Natural killer cell (primary cell): Measurements from ENCODE around the gene OAS3. TPM values are rescaled to one million over a fixed set of nuclear protein-coding genes. Genes with fewer than 3 reads are reported as not detected.

Source experiments
- ATAC-seq, 3 donors: fragments of 150-1000 bp in 2 of 3; fragments of 200-7000 bp in 1 of 3; cut with Tn5 transposase; 1 replicate in 1 of 3; 2 replicates in 2 of 3; pipeline ENCODE4 v1.10.0; 2021; ENCODE audit warnings: mild to moderate bottlenecking in 2 of 3, moderate library complexity in 2 of 3
- DNase-seq, 2 donors: peaks; one replicate each; pipeline versions ENCODE4 v3.0.0 to v3.0.0-alpha.2; 2013 to 2021; ENCODE audit warnings: mixed read lengths in 1 of 2
- H3K27ac ChIP-seq: one replicate; pipeline ENCODE4 v1.5.1; 2013; ENCODE audit warnings: mild to moderate bottlenecking, low read length
- H3K27me3 ChIP-seq: one replicate; pipeline ENCODE4 v1.6.1; 2013; ENCODE audit warnings: low read length; ENCODE audit not compliant: control insufficient read depth, insufficient read depth
- H3K36me3 ChIP-seq: one replicate; pipeline ENCODE4 v1.6.1; 2013; ENCODE audit warnings: low read length; ENCODE audit not compliant: control insufficient read depth, insufficient read depth
- H3K4me1 ChIP-seq: one replicate; pipeline ENCODE4 v1.6.1; 2013; ENCODE audit warnings: low read length; ENCODE audit not compliant: control insufficient read depth, insufficient read depth
- H3K4me3 ChIP-seq: one replicate; pipeline ENCODE4 v1.5.1; 2013; ENCODE audit warnings: low read length
- H3K9me3 ChIP-seq: one replicate; pipeline ENCODE4 v1.6.1; 2013; ENCODE audit warnings: low read length; ENCODE audit not compliant: control insufficient read depth, insufficient read depth
- H3K27ac Mint-ChIP-seq, 2 donors: one replicate each; pipeline ENCODE4 v1.8.0; 2022; ENCODE audit warnings: mild to moderate bottlenecking in 2 of 2, mixed read lengths in 2 of 2, moderate library complexity in 1 of 2
- H3K27me3 Mint-ChIP-seq, 2 donors: one replicate each; pipeline ENCODE4 v1.8.0; 2022; ENCODE audit warnings: low read depth in 2 of 2, mixed read lengths in 2 of 2
- H3K36me3 Mint-ChIP-seq: one replicate; pipeline ENCODE4 v1.8.0; 2022; ENCODE audit warnings: mixed read lengths
- H3K4me1 Mint-ChIP-seq, 2 donors: one replicate each; pipeline ENCODE4 v1.8.0; 2022; ENCODE audit warnings: mixed read lengths in 2 of 2
- H3K4me3 Mint-ChIP-seq: one replicate; pipeline ENCODE4 v1.8.0; 2022; ENCODE audit warnings: mild to moderate bottlenecking, moderate library complexity, mixed read lengths
- H3K9me3 Mint-ChIP-seq, 2 donors: one replicate each; pipeline ENCODE4 v1.8.0; 2022; ENCODE audit warnings: mixed read lengths in 2 of 2
- WGBS: methylation state at CpG from one replicate; pipeline ENCODE4 v1.1.7; 2013; ENCODE audit warnings: missing lambda C conversion rate; ENCODE audit not compliant: insufficient coverage; 5-methylcytosine and 5-hydroxymethylcytosine counted together
- intact Hi-C: fragments of 100-400 bp; cut with micrococcal nuclease; formaldehyde crosslinking; loops from one replicate; pipeline ENCODE4 v1.14.2; 2022
- total RNA-seq, 4 donors: library from RNA; stranded (reverse); fragments of 120-200 nt in 1 of 4; gene quantifications; one replicate each; pipeline versions ENCODE4 v1.2.3 to v1.2.4, GENCODE V29; 2013 to 2022
- TF ChIP-seq, protein P1 (sequence below): fragments of 200-600 bp; IDR thresholded peaks from one replicate; pipeline ENCODE4 v1.8.0; 2022; ENCODE audit warnings: antibody characterized with exemption

The OAS3 gene
- total RNA-seq, 3 donors from 2014 or later (not counting 1 experiment from before 2014, with no cell fraction given): 8.5 to 24.7 (median 15.4) TPM

DNA sequence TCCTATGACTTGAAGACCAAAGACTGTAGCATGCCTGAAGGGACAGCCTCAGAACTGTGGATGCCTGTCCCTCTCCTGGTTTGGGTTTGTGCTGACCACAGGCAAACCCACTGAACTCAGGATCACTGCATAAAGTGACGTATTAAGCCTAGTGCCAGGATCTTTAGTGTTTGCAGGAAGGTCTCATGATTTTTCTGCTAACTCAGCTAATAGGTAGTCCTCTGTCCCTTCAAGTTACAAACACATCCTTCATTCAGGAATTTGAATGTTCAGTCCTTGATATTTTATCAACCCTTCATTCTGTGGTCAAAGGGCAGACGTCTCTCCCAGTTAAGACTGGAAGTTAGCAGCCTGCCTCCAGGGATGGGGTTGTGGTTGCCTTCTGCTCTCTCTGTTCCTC is 10.3 kb upstream of the OAS3 start:
- ATAC-seq (no peak), DNase-seq (no peak)
- H3K4me1 Mint-ChIP-seq: peaks cover 4 to 5% of the 10 kb centered on the region in 2 donors
- intact Hi-C loops: no loop called here
- no peaks in the 10 kb centered on the region for H3K9me3 ChIP-seq
- no peaks in the 10 kb centered on the region for H3K27me3 Mint-ChIP-seq
- H3K27ac Mint-ChIP-seq: no peak overlapping the region
- WGBS: 92% methylated on average over 1 of the region's 2 CpGs
- no peak overlapping the region for H3K4me3 Mint-ChIP-seq
- H3K9me3 Mint-ChIP-seq: peaks cover 2 to 3% of the 10 kb centered on the region in 2 donors
- no peaks in the 10 kb centered on the region for H3K36me3 ChIP-seq
- TF ChIP-seq, protein P1, sequence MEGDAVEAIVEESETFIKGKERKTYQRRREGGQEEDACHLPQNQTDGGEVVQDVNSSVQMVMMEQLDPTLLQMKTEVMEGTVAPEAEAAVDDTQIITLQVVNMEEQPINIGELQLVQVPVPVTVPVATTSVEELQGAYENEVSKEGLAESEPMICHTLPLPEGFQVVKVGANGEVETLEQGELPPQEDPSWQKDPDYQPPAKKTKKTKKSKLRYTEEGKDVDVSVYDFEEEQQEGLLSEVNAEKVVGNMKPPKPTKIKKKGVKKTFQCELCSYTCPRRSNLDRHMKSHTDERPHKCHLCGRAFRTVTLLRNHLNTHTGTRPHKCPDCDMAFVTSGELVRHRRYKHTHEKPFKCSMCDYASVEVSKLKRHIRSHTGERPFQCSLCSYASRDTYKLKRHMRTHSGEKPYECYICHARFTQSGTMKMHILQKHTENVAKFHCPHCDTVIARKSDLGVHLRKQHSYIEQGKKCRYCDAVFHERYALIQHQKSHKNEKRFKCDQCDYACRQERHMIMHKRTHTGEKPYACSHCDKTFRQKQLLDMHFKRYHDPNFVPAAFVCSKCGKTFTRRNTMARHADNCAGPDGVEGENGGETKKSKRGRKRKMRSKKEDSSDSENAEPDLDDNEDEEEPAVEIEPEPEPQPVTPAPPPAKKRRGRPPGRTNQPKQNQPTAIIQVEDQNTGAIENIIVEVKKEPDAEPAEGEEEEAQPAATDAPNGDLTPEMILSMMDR: no peak
- H3K36me3 Mint-ChIP-seq: no peaks in the 10 kb centered on the region
- H3K27me3 ChIP-seq: no peaks in the 10 kb centered on the region
- H3K4me3 ChIP-seq: no peak overlapping the region
- H3K4me1 ChIP-seq: no peaks in the 10 kb centered on the region
- no peak overlapping the region for H3K27ac ChIP-seq

DNA sequence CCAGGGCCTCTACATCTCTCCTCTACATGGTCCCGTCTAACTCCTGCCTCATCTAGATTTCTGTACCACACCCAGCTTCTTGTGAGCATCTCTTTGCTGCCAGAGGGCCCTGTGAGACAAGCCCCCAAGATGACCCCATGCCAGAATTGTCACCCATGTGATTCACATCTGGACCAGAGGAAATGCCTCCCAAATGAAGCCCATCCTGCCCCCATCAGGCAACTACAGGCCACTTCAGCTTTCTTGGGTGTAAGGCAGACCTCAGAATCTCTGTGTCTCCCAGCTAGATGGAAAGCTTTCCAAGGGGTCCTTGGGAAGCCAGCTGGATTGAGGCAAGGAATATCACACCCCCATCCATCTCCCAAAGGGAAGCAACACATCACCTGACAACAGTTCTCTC is 9.3 kb upstream of the OAS3 start:
- no peak for ATAC-seq
- 90% methylated on average over 1 of the region's 1 CpG for WGBS
- intact Hi-C loops: no loop called here
- Histone ChIP-seq H3K36me3 (no peaks in the 10 kb centered on the region), H3K27ac (no peak overlapping the region), H3K4me1 (no peaks in the 10 kb centered on the region), H3K27me3 (no peaks in the 10 kb centered on the region), H3K9me3 (no peaks in the 10 kb centered on the region), H3K4me3 (no peak overlapping the region)
- H3K27me3 Mint-ChIP-seq: no peaks in the 10 kb centered on the region
- peaks cover 4 to 5% of the 10 kb centered on the region in 2 donors for H3K4me1 Mint-ChIP-seq
- TF ChIP-seq, protein P1: no peak
- no peak for DNase-seq
- peaks cover 2 to 3% of the 10 kb centered on the region in 2 donors for H3K9me3 Mint-ChIP-seq
- no peak overlapping the region for H3K4me3 Mint-ChIP-seq
- H3K27ac Mint-ChIP-seq: no peak overlapping the region
- no peaks in the 10 kb centered on the region for H3K36me3 Mint-ChIP-seq

DNA sequence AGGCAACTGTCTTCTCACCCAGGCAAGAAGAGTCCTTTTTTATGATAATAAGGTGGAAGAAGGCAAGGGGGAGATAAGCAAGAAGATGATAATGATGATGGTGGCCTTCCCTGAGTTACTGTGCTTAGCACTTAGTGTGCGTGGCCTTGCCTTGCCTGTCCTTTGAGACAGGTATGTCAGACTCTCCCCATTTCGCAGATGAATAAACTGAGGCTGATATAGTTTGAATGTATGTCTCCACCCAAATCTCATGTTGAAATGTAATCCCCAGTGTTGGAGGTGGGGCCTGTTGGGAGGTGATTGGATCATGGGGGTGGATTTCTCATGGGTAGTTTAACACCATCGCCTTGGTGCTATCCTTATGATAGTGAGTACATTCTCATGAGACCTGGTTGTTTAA is 8.6 kb upstream of the OAS3 start:
- Histone ChIP-seq H3K9me3 (no peaks in the 10 kb centered on the region), H3K27ac (no peak overlapping the region), H3K27me3 (no peaks in the 10 kb centered on the region), H3K4me1 (no peaks in the 10 kb centered on the region), H3K4me3 (no peak overlapping the region), H3K36me3 (no peaks in the 10 kb centered on the region)
- no peak for DNase-seq
- Mint-ChIP-seq H3K4me1 (peaks cover 4 to 5% of the 10 kb centered on the region in 2 donors), H3K9me3 (peaks cover 2 to 3% of the 10 kb centered on the region in 2 donors), H3K27me3 (no peaks in the 10 kb centered on the region), H3K27ac (no peak overlapping the region), H3K4me3 (no peak overlapping the region), H3K36me3 (no peaks in the 10 kb centered on the region)
- WGBS: 100% methylated on average over 3 of the region's 3 CpGs
- intact Hi-C loops: no loop called here
- ATAC-seq: no peak
- TF ChIP-seq, protein P1: no peak

DNA sequence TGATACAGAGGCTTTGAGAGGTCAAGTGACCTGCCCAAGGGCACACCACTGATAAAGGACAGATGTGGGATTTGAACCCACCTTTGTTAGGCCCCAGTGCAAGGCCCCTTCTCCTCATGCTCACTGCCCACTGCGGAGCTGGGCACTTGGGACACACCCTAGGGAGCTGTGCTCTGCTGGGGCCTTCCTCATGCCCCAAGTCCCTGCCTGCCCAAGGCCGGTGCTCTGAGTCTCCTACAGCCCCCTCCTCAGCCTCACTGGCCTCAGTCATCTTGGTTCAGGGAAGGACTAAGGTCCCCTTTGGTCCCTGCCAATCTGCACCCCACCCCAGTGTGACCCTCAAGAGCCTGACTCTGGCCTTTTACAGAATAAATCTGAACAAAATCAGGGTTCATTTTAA is 7.9 kb upstream of the OAS3 start:
- H3K4me1 ChIP-seq: no peaks in the 10 kb centered on the region
- Mint-ChIP-seq H3K36me3 (no peaks in the 10 kb centered on the region), H3K9me3 (peaks cover 2 to 3% of the 10 kb centered on the region in 2 donors), H3K4me1 (peaks cover 4 to 5% of the 10 kb centered on the region in 2 donors), H3K27ac (no peak overlapping the region), H3K4me3 (no peak overlapping the region), H3K27me3 (no peaks in the 10 kb centered on the region)
- H3K4me3 ChIP-seq: no peak overlapping the region
- TF ChIP-seq, protein P1: no peak
- no peaks in the 10 kb centered on the region for H3K36me3 ChIP-seq
- intact Hi-C loops: no loop called here
- ATAC-seq: no peak
- no peaks in the 10 kb centered on the region for H3K27me3 ChIP-seq
- 96% methylated on average over 2 of the region's 2 CpGs for WGBS
- DNase-seq: no peak
- H3K9me3 ChIP-seq: no peaks in the 10 kb centered on the region
- H3K27ac ChIP-seq: no peak overlapping the region
